GM03348 (cell line): ENCODE measurements around the gene OR5H15.
"Not testable (repeated sequence)": the region's sequence is repeated elsewhere in the genome, so short reads cannot be mapped to it uniquely, and the experiment has no call there.

ENCODE experiments used
- DNase-seq: peaks from one replicate; pipeline ENCODE4 v3.0.0; 2012; ENCODE audit warnings: low spot score

The OR5H15 gene

DNA sequence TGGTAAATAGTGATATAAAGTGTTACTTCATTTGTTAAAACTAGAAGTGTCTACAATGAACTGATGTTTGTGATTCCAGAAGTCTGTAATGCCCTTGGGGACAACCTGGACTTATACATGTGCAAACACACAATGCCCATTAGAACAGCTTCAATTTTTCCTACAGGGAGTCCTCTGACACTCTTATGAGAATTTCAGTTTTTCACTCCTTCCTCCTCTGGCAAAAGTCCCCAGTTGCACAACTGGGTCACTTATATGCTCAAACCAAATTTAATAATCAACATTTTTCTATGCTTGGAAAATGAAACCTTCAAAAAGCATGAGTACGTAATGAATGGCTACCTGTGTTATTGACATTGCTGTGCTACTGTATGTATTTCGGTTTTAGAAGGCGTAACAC, at the start of gene OR5H15:
Gene OR5H15, plus strand, starts transcription at position 301 of the 400 bp plus-strand sequence. CDS start 2,004 bp downstream, outside the sequence.
- DNase-seq, result no peak

GRCh38 chr3:98130421-98130820, 36.1 kb upstream of the OR5H15 start, which contains the start of gene OR5H1:
OR5H1 (plus strand) TSS chr3:98130721; CDS start chr3:98132698, 1,977 bp downstream.
- DNase-seq, result no peak

GRCh38 chr3:98136631-98137030, 29.9 kb upstream of the OR5H15 start:
- no peak for DNase-seq

DNA sequence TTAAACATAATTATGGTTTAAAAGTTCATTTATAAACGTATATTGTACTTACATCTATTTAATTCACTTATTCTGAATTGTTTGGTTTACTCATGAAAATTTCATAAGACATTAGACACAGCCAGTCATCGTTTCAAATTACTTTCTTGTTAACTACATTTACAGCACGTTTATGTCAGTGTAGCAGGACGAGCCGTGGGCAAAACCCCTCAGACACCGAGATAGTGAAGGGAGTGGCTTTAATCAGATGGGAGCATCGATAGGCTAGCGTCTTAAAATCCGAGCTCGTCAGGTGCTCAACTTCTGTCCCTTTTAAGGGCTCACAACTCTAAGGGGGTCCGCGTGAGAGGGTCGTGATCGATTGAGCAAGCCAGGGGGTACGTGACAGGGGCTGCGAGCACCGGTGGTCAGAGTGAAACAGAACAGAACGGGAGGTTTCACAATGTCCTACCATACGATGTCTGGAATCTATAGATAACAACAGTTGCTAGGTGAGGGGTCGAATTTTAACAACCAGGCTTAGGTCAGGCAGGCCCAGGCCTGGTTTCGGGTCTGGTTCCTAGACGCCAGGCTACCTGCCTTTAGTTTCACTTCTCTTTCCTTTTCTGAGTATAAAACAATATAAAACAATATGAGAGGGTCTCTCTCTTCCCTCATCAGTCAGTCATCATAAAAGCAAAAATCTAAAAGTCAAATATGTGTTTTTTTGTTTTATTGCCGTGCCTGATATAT, 28.5 kb upstream of the OR5H15 start:
- not testable (repeated sequence) for DNase-seq

DNA sequence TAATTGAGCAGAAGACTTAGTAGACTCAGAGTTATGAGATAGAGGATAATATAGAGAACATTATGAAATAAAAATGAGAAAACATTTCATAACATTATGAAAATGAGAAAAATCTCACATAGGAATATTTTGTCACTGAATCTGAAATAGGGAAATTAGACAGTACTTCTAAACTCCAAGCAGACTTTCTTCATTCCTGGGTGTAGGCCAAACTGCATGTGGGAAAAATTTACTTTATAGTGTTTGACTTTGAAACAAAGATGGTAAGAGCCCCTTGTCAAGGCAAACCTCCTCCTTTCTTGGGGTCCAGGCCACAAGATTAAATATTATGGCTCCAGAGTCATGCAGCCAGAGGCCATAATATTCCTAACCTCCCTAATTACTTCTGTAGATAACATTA, 26.0 kb upstream of the OR5H15 start:
- no peak for DNase-seq

DNA sequence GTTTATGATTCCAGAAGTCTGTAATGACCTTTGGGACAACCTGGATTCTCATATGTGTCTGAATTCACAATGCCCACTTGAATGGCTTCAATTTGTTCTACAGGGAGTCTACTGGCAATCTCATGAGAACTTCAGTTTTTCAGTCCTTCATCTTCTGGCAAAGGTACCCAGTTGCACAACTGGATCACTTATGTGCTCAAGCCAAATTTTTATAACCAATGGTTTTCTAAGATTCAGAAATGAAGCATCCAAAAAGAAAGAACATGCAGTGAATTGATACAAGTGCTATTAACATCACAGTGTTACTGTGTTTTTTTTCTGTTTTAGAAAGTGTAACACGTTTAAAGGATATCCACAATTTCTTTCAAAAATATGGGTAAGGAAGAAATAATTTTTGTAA, 19.3 kb upstream of the OR5H15 start, which contains the start of gene OR5H14:
Gene OR5H14, plus strand, starts transcription at position 301 of the 400 bp plus-strand sequence. CDS start 1,907 bp downstream, outside the sequence.
- no peak for DNase-seq

- no peak for DNase-seq
Observed at GRCh38 chr3:98148751-98149150, 17.7 kb upstream of the OR5H15 start.

DNA sequence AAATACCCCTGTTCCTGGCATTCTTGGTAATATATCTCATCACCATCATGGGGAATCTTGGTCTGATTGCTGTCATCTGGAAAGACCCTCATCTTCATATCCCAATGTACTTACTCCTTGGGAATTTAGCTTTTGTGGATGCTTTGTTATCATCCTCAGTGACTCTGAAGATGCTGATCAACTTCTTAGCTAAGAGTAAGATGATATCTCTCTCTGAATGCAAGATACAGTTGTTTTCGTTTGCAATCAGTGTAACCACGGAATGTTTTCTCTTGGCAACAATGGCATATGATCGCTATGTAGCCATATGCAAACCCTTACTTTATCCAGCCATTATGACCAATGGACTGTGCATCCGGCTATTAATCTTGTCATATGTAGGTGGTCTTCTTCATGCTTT, 17.0 kb upstream of the OR5H15 start:
- not testable (repeated sequence) for DNase-seq

GRCh38 chr3:98151241-98151640, 15.3 kb upstream of the OR5H15 start:
- DNase-seq, result no peak

GRCh38 chr3:98171071-98171470, 4.6 kb downstream of the OR5H15 start:
- DNase-seq, result no peak

DNA sequence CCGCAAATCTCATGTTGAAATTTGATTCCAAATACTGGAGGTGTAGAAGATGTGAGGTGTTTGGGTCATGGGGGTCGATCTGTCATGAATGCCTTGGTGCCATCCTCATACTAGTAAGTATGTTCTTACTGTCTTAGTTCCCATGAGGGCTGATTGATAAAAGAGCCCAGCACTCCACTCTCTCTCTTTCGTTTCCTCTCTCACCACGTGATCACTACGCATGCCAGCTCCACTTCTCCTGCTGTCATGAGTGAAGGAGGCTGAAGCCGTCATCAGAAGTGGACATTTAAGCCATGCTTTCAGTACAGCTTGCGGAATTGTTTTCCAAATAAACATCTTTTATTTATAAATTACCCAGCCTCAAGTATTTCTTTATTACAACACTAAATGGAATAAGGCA, 6.1 kb downstream of the OR5H15 start:
- DNase-seq, result no peak

DNA sequence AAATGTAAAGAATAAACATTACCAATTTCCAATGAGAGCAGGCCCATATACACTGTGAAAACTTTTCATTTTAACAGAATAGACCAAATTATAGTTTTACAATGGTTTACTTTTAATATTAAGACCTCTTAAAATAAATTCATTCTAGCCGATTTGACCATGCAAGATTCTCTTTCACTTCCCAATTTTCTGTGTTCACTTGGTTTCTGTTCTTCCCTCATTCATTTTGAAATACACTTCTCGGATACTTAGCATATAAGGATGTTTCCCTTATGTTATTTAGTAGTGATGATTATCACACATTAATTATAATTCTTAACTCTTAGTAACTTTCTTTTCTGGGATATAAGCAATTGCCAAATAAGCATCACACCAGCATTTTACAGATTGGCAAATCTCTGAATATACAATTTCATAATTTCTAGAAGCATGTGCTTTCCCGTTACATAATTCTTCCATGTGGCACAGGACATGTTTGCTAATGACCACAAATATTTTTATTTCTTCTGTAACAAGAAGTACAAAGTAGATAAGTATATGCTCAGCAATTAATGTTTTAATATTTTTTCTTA, 13.9 kb downstream of the OR5H15 start:
- no peak for DNase-seq

DNA sequence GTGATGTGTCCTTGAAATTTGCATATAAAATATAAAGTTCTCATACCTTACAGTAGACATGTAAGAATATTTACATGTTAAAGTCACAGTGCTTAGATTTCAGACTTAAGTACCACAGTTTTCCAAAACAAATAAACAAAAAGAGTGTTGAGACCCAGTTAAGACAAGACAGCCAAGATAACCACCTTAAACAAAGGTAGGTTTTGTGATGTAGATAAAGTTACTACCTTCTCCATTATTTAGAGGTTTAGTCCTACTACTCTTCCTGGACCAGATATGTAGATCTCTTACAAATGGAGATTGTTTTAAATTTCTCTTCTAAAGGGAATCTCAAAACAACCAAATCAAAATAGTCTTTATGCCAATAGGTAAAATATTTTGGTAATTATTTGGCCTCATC, 15.7 kb downstream of the OR5H15 start:
- no peak for DNase-seq

DNA sequence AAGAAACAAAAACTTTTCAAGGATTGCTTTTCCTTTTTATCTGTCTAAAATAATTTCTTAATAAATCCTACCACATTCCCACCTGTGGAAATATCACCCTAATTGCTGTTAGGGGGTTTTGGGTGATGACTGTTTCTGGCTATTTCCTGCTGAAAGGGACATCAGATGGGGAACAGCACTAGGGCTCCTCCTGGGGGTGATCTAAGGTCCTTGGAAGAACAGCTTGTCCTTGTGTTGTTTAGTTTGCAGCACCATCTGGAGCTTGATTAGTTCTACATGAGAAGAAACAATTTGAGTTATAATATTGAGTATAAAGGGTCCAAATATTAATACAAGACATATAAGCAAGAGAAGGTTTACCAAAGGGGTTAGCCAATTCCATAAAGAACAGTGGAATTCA, 18.7 kb downstream of the OR5H15 start:
- DNase-seq, result no peak

GRCh38 chr3:98188545-98188944, 22.0 kb downstream of the OR5H15 start:
- DNase-seq, result peak; percentile 3

DNA sequence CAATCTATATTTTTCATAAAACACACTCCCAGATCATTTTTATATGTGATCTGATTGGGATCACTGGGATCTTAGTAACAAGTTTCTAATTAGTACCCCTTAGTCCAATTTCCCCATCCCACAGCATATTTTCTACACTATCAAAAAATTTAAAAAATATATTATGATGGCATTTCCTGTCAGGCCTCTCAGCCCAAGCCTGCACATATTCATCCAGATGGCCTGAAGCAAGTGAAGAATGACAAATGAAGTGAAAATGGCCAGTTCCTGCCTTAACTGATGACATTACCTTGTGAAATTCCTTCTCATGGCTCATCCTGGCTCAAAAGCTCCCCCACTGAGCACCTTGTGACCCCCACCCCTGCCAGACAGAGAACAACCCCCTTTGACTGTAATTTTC, 24.4 kb downstream of the OR5H15 start:
- DNase-seq, result not testable (repeated sequence)

DNA sequence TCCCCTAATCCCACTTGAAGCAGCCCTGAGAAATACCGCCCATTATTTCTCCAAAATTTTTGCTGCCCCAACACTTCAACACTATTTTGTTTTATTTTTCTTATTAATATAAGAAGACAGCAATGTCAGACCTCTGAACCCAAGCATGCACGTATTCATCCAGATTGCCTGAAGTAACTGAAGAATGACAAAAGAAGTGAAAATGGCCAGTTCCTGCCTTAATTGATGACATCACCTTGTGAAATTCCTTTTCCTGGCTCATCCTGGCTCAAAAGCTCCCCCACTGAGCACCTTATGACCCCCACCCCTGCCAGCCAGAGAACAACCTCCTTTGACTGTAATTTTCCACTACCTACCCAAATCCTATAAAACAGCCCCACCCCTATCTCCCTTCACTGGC, 29.8 kb downstream of the OR5H15 start:
- not testable (repeated sequence) for DNase-seq

DNA sequence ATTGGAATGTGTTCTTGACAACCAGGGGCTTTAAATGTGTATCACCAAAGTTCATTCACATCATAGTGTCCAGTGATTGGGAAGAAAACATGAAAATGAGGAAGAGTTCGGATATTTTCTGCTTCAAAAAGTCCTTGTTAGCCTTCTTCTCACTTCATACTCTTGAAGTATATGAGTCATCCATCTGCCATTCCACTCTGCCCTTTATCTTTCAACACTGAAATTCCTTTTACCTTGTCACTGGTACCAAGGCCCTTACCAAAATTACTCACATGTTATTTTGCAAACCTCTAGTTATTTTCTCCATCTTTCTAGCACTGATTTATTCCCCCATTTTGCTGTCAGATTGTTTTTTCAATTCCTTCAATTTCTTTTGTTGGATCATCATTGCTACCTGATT, 32.5 kb downstream of the OR5H15 start:
- no peak for DNase-seq

- no peak for DNase-seq
Observed at GRCh38 chr3:98209244-98209643, 42.7 kb downstream of the OR5H15 start.

DNA sequence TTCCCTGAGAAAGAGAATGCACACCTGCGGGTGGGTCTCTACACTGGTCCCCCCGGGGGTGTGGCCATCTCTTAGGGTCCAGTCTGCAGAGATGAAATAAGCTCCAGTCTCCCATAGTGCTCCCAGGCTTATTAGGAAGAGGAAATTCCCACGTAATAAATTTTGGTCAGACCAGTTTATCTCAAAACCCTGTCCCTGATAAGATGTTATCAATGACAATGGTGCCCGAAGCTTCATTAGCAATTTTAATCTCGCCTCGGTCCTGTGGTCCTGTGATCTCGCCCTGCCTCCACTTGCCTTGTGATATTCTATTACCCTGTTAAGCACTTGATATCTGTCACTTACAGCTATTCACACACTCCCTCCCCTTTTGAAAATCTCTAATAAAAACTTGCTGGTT, 46.8 kb downstream of the OR5H15 start:
- DNase-seq, result no peak

DNA sequence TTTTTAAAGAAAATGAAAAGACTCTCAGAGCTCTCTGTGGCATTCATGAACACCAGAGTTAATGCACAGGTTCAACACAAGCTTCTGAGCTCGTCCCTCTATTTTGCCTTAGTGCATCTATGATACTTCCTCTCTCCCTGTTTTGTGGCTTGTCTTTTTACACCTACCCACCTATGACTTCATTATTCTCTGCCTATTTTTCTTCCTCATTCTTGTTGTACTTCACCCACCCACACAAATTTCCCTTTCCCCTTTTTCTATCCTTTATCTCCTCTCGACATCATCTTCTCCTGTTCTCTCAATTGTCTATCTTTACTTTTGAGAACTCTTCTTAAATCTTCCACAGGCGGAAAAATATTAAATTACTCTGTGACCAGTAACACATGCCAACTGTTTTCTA, 48.6 kb downstream of the OR5H15 start:
- DNase-seq, result no peak
